GM21717 (cell line): ENCODE measurements around the gene CELSR1.
"Not testable (repeated sequence)": the region's sequence is repeated elsewhere in the genome, so short reads cannot be mapped to it uniquely, and the experiment has no call there.

Experiments used
- ATAC-seq: cut with Tn5 transposase; IDR thresholded peaks from one replicate; pipeline ENCODE4 v1.9.1; 2021; ENCODE audit warnings: mild to moderate bottlenecking, moderate library complexity; ENCODE audit not compliant: unreplicated experiment

Gene CELSR1

GRCh38 chr22:46533070-46533833 lies 4.2 kb downstream of the CELSR1 start:
- ATAC-seq, result no peak

DNA sequence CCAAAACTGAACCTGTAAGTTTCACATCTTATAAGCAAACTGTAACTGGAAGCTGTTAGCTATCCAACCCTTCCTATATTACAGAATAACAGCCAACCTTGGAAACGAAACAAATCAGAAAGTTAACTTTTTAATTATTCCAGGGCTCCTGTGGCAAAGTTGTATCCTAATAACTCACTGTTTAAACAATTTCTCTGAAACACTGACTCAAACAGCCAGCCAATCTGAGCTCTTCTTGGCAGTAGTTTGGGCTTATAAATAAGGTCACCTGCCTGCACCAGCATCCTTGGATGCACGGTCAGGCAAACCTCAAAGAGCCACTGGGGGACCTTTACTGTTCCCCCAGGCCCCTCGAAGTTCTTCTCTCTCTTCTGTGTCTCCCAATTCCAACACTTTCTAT lies 5.0 kb downstream of the CELSR1 start:
- ATAC-seq, result no peak

GRCh38 chr22:46531581-46532175 lies 5.7 kb downstream of the CELSR1 start:
- no peak for ATAC-seq

DNA sequence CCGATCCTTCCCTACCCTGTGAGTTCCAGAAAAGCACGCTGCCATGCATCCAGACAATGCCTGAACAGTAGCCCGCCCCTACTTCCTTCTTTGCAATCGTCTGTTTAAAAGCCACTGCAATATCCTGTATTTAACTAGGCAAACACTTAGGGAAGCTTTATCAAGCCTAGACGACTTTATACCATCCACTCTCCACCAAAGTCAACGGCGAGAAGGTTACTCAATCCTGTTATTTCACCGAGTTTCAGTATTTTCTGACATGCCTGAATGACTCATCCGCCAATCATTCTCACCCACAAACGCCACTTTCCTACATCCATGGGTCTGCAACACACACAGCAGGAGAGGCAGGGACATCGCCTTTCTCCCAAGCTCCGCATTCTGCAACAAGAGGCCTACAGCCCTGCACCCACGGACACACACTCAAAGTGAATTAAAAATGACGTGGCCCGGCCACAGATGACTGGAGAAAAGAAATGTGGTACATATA lies 9.3 kb downstream of the CELSR1 start:
- no peak for ATAC-seq

DNA sequence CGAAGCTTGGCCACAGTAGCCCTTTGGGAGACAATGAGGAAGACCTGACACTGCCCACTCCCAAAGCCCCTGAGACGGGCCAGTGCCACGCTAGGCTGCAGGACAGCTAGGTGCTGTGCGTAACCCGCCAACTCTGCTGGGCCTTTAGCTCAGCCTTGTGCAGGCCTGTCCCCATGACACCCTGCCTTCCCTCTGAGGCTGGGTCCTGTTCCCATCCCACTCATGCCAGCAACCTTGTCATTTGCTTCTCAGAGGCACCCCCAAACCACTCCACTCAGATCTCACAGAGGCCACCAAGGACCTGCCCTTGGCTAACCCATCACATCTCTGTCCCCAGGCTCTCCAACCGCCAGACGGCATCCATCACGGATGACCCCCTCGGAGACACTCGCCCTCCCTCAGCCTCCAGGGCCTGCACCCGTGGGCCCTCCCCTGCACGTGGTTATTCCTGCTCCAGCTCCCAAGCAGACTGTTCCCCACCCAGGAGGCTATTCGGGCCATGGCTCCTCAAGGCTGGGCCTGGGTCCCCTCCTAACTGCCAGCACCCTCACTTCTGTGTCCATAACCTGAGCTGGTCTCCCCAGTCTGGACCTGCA lies 11.1 kb downstream of the CELSR1 start:
- ATAC-seq, result no peak

GRCh38 chr22:46525389-46526243 lies 11.8 kb downstream of the CELSR1 start:
- ATAC-seq, result no peak

- ATAC-seq, result no peak
Measured at GRCh38 chr22:46524203-46524740, 13.1 kb downstream of the CELSR1 start.

DNA sequence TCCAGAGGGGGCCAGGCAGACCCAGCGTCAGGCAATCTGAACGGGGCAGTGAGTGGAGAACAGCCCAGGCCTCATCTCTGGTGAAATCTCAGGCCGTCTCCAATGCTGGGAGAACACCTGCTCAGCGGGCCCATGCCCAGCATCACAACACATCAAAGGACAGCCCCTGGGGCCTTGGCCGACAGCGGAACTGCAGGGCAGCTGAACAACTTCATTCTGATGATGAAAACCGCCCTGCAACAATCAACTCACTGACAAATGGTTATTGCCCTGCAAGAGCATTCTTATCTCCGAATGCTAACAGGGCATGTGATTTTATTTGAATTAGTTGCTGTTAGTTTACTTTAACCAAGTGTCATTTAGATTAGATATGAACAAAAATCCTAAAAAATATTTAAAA lies 14.6 kb downstream of the CELSR1 start:
- no peak for ATAC-seq

GRCh38 chr22:46521994-46522393 lies 15.4 kb downstream of the CELSR1 start:
- ATAC-seq, result no peak

- no peak for ATAC-seq
Measured at GRCh38 chr22:46520880-46521279, 16.5 kb downstream of the CELSR1 start.

DNA sequence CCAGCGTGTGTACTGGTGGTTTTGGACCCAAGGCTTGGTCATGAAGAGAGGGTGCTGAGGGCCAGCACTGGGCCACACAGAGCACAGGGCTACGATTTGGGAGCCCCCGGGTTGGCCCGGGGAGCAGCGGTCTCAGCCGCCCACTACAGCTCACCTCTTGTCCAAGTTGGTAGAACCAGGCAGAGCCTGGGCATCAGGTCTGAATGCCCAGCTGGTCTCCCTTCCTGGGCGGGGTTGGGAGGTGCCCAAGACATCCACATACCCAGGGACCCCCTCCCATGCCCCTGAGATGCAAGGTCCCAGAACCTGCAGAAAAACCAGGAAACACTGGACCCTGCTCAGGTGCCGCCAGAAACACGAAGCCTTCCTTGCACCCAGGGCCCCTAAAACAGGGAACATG lies 18.0 kb downstream of the CELSR1 start:
- no peak for ATAC-seq

GRCh38 chr22:46518542-46519325 lies 18.7 kb downstream of the CELSR1 start:
- ATAC-seq, result no peak

- no peak for ATAC-seq
Measured at GRCh38 chr22:46518038-46518437, 19.4 kb downstream of the CELSR1 start.

DNA sequence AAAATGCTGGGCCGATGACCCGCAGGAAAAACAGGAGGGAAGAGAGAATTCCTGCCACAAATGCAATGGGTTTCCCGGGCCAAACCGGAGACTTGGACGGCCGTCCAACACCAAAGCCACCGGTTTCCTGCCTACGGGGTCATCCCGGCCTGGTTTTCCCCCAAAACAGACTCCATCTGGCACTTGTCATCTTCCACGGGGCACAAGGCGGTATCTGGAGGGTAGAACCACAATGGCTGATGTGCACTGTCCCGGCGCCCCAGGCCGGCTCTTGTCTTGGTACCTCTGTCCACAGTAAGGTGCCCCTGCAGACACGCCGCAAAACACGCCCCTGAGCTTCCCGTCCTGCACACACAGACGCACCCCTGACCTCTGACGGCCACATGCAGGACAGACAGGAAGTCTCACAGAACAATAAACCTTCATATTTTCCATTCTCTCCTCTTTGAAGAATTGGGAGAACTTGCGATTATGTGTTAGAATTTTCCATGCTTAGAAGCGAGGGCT lies 20.1 kb downstream of the CELSR1 start:
- no peak for ATAC-seq

GRCh38 chr22:46516638-46517037 lies 20.8 kb downstream of the CELSR1 start:
- no peak for ATAC-seq

GRCh38 chr22:46516112-46516487 lies 21.3 kb downstream of the CELSR1 start:
- not testable (repeated sequence) for ATAC-seq

DNA sequence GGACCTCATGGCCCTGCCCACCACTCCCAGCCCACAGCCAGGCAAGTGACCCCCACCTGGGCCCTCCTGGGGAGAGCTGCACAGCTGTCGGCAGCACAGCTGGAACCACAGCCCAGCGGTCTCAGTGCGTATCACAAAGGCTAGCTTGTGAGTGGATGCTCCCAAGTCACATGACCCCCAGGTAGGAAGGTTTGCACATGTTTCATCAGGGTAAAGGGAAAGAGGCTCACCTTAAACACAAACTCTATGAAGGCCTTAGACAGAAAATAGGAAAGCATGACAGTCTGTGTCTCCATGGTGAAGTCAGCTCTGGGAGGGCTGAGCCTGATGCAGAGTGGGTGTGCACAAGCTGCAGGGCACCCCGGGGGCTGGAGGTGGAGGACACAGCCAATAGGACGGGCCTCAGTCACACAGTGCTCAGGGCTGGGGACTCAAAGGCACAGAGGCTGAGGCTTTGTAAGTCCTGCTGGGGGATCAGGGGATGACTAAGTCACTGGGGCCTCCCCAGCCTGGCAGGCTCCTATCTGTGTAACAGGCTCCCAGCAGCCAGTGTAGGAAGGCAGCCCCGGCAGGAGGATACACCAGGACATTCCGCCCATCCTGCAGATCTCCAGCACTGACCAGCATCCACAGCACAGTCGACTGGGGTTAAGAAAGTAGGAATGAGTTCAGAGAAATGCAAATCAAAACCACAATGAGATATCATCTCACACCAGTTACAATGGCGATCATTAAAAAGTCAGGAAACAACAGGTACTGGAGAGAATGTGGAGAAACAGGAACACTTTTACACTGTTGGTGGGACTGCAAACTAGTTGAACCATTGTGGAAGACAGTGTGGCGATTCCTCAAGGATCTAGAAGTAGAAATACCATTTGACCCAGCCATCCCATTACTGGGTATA lies 22.0 kb downstream of the CELSR1 start:
- ATAC-seq, result no peak

DNA sequence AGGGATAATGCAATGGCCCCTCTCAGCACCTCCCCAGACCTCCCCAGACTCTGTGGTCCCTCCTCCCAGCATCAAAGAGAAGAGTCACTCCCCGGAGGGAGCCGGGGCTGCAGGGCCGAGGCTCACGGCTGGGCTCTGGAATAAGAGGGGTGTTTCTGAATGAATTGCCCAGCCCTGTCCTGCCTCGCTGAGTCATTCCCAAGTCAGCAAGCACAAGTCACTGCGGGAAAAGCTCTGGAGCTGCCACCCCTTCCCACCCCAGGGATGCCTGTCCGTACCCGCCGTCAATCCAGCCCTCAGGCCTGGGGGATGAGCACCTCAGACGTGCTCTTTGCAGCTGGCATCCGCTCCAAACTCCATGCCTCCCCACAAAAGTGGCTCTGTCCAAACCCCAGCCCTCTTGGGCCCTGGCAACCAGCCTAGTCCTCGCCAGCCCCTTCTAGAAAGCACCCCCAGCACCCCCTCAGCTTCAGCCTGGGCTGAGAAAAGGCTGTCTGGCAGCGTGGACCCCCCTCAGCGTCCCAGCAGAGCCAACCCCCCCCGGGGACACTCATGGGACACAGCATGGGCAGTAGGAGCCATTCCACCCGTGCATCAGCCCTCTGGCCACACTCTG lies 22.7 kb downstream of the CELSR1 start:
- no peak for ATAC-seq
